G401 (cell line): ENCODE results near the gene ISL1. TPM values are rescaled to one million over a fixed set of nuclear protein-coding genes. Genes with fewer than 3 reads are reported as not detected.

ENCODE experiments used
- DNase-seq: peaks from one replicate; pipeline ENCODE4 v3.0.0-alpha.2; 2015; ENCODE audit warnings: low spot score
- in situ Hi-C: cut with HindIII; loops from 2 replicates; pipeline ENCODE4 v1.10.0; 2016; ENCODE audit warnings: low sequenced_read_pairs, mixed read lengths
- total RNA-seq: library from RNA; depleted of rRNA; stranded (reverse); fragments of >200 nt; shearing (Covaris generic); gene quantifications from 2 replicates; pipeline ENCODE4 v1.2.3, GENCODE V29; 2014; rRNA removed

Gene ISL1
- not detected in 2 replicates for total RNA-seq

GRCh38 chr5:51383131-51384121, at the start of gene ISL1:
TSS of gene ISL1 (plus strand) at chr5:51383448. CDS start at chr5:51383672, 224 bp downstream.
- DNase-seq, result no peak
- in situ Hi-C loops, result no loop called here

- in situ Hi-C loops, result no loop called here
- no peak for DNase-seq
These were observed 46.4 kb upstream of the ISL1 start for GRCh38 chr5:51336878-51337277.

DNA sequence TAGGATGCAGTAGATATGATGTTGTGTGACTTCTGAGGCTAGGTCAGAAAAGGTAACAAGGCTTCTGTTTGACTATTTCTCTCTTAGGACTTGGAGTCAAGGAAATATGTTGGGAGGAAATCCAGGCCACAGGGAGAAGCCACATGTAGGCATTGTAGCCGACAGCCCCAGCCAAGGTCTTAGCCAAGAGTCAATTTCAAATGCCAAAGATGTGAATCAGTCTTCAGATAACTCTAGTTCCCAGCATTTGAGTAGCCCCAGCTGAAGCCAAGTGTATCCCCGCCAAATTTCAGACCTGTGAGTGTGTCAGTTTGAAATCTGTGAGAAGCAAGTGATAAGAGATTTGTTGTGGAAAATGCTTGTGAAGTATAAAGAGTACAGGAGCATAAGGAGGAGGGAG, 38.1 kb upstream of the ISL1 start:
- no peak for DNase-seq
- in situ Hi-C loops, result no loop called here

DNA sequence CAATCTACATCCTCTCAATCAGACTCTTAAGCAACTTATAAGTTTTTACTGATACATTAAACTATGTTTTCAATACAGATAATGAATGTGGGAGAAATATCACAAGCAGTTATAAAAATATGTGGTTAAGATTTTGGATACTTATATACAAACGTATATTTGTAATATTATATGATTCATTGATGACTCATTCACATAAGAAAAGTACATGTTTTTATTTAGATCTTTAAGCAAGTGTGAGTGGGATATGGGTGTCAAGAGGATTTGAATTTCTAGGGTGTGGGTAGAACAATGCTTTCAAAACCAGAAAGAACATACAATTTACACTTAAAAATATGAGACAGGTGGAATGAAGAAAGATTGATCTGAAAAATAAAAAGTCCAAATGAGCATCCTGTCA, 36.1 kb upstream of the ISL1 start:
- in situ Hi-C loops, result no loop called here
- DNase-seq, result no peak

DNA sequence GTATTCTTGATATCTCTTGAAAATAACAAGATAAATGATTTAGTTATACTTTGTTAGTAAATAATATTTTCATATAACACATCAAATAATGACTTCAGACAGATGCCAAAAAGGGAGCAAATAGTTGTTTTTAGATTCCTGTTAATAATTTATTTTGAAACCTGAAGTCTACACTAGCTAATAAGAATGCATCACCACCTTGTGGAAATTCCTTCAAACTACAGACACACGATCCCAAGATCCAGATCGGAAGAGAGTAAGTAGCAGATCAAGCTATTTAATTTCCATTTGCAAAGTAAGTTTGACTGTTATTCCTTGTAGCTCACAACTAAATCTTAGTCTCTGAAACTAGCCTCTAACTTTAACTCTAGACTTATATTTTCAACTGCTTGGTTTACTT, 35.5 kb upstream of the ISL1 start:
- DNase-seq, result no peak
- in situ Hi-C loops, result no loop called here

- no peak for DNase-seq
- in situ Hi-C loops, result no loop called here
These were observed 12.2 kb upstream of the ISL1 start for GRCh38 chr5:51371052-51371451.

- DNase-seq, result no peak
- in situ Hi-C loops, result no loop called here
These were observed 9.2 kb upstream of the ISL1 start for GRCh38 chr5:51373880-51374523.

DNA sequence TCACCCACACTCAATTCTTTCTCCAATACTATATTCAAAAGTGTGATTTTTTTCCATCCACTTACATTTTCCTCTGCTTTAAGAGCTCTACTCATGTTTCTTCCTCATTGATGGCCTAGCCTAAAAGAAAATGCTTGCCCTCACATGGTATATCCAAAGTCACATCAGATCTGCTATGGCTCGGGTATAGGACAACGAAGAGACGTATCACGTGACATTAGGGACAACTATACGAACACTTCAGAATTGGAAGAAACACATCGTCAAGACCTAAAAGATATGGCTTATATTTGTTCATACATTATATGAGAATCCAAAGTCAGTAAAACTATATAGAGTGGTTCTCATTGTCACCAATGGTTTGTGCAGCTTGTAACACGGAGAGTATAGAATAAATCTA, 8.2 kb upstream of the ISL1 start:
- no peak for DNase-seq
- in situ Hi-C loops, result no loop called here

DNA sequence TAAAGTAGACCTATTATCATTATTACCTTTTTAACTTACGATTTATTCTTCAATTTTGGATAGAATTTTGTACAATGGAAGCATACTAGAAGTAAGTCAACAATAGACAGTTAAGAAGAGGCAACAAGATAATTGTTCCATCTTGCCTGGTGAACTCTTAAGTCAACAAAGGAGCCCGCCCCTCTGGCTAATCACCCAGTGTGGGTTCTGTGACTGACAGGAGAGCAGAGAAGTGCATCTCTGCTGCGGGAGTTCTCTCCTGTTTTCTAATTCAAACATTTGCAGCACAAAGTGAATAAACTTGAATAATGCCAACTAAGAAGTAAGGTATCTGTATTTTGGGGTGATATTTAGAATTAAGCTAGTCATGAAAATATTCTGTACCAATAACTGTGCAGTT, 6.7 kb upstream of the ISL1 start:
- no peak for DNase-seq
- in situ Hi-C loops, result no loop called here

DNA sequence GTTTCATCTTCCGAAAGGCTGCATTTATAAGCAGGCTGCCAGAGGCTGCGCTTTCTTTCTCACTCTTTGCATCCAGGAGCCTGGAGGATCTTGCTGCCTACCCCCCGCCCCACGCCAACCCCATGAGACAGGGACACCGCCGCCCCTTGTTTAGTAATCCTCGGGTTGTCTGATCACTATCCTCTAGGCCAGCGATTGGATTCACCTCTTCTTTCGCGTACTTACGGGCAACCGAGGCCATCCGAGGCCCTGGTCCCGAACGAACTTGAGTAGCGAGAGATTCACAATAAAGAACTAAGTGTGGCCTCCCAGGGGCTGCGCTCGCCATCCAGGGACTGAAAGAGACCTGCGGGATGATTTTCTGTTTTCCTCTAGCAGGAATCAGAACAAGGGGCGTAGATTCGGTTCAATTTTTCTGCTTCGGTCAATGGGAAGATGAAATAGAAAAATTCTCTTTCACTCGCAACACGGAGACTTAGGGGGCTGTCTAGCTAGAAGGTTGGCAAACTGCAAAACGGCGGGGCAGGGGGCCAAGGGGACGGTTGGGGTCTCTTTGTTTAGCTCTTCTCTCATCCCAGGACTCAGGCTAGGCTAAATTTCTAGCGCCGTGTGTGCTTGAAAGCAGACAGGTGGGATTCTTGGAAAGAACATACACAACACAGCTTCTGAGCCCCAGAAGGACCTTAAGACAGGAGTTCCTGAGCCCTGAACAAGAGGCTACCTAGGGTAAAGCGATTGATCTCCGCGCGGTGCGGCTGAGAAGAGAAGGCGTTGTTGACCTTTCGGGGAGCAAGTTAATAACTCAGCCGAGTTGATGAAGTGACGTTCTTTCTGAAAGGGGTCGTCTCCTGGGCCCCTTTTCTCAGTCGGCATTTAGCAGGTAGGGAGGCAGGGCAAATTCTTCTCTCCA, 5.8 kb upstream of the ISL1 start:
- in situ Hi-C loops, result no loop called here

DNA sequence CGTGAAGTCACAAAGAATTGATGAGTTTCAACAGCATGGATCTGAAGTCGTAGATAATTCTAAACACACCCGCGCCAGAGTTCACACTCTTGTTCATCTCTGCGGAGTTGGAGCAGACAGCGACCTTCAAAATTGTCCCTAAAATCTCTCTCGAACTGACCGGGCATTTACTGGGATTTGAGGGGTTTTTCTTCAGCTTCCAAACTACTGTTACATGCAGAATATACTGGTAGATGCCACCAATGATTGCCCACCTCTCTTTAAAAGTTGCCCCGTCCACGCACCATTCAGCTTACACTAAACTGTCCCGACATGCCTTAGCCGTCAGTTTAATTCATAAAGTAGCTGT, 5.2 kb upstream of the ISL1 start:
- in situ Hi-C loops, result no loop called here
- no peak for DNase-seq

More for the DNA sequence above, 5.8 kb upstream of the ISL1 start:
- no peak for DNase-seq

DNA sequence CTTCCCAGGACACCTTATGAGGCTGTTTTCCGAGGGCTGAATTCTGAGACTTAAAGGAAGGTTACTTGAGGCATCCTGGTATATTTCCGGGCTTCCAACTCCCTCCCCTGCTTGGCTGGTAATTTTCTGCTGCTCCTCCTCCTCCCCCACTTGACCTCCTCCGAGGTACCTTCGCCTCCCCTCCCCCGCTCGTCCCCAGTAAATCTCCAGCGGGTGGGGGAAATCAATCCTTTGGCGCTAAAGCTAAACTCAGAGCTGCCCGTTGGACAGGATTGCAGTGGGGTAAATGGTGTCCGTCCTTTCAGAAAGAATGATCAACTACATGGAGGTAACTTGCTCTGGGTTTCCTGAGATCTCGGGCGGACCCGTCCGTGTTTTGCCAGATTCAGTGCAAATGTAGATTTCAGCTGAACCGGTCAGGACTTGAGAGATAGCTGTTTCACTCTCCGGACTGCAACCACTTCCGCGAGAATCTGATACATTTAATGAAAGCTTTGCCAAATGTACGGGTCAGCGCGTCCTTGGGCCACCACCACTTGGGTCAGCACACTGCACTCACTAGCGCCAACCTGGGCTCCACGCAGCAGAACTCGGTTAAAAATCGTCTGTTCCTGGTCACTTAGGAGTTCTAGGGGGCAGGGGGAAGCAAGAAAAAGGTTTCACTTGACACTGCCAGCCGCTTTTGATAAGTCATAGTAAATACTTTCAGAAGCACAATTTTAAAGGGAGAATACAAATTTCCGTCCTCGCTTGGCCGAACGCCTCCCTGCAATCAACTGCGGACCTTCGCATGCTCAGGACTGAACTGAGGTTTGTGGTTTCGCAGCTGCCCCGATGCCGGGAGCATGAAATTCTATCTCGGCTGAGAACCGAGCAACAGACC, 4.6 kb upstream of the ISL1 start:
- in situ Hi-C loops, result no loop called here
- DNase-seq, result no peak

DNA sequence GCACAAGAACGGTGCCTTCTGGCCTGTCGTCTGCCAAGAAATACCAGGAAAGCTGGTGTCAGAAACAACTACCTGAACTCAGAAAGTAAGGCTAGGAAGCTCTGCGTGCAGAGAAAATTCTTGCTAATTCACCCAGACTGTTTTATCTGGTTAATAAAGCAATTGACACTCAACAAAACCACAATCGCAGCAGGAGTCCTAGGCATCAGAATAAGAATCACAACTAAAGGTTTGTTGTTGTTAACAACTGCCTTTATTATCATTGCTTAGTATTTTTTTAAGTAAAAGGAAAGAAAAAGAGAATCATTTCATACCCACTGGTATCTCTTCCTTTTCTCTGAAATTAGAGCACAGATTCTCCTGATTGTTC, 3.9 kb upstream of the ISL1 start:
- no peak for DNase-seq
- in situ Hi-C loops, result no loop called here

DNA sequence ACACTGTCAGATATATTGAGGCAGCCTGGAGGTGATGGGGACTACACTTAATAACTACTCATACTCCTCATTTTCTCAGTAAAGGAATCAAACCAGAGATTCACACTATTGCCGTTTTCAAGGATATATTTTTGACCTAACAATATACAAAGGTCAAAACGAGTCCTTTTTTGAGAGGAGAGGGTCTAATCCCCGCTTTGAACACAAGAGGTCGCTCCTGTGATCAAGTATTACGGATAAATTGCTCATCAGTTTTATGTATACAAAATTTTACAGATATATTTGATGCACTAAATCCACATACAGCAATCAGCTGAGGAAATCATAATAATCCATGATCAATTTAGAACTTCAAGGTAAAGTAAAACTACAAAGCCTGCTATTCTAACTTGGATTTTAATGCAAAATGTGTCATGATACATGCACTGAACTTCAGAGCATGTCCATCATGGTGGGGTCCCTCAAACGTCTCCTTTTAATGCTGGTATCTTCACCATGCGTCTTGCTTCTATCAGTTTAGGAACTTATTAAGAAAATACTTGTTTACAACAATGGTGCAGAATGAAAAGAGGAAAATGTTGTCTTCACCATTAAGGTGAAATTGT, 2.5 kb upstream of the ISL1 start:
- no peak for DNase-seq
- in situ Hi-C loops, result no loop called here

DNA sequence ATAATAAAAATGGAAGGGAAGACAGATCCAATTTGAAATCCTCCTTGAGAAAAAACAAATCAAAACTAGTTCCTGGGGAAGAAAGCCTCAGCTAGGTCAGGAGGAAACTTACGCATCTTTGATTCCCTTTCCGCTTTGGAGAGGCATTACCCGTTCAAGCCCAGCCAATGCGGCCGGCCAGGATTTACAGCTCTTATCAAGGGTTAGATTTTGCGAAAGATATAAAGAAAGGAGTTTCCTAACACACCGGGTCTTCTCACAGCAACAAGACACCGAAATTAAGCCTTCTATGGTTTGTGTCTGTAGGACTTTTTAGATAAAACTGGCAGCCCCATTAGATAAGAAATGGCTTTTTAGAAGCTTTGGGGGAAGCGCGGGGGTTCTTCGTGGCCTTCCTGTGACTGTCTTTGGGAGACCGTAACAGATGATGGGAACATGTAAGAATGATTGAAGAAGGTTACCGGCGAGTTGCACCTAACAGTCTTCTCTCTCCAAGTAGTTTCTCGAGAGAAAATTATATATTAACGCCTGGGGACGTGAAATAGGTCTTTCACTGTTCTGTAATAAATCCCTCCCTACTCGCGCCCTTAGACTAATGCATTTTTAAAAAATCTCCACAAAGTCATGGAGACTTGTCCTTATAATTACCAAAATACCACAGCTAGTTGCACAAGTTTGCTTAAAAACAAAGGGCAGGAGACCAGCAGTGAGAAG, 1.3 kb upstream of the ISL1 start:
- no peak for DNase-seq
- in situ Hi-C loops, result no loop called here

- in situ Hi-C loops, result no loop called here
- DNase-seq, result no peak
These were observed 622 bp upstream of the ISL1 start for GRCh38 chr5:51382521-51383130.

DNA sequence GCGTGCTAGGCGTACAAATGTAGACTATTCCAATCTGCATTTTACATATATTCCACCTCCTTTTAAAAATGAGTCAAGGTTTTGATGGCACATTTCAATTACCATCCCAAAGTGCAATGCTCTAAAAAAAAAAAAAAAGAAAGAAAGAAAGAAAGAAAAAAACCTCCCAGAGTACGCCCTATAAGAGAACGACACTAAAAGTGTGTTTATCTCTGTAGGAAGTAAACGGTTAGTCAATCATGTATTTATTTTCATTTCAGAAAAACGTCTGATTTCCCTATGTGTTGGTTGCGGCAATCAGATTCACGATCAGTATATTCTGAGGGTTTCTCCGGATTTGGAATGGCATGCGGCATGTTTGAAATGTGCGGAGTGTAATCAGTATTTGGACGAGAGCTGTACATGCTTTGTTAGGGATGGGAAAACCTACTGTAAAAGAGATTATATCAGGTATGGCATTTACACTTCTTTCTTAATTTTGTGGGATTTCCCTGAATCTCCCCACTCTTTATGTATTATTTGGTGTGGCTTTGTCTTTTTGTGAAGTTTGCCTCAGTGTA, 1.1 kb downstream of the ISL1 start:
- in situ Hi-C loops, result no loop called here
- DNase-seq, result no peak
